SK-N-SH (cell line): Measurements from ENCODE around the gene DLX1. TPM values are rescaled to one million over a fixed set of nuclear protein-coding genes. Genes with fewer than 3 reads are reported as not detected.
"Not testable (repeated sequence)": the region's sequence is repeated elsewhere in the genome, so short reads cannot be mapped to it uniquely, and the experiment has no call there.

Source experiments
- CTCF ChIA-PET: fragments of 300-600, 350-600 bp; formaldehyde crosslinking; extraction: SDS; loops from one replicate; lab custom pipeline; 2021; lab: Yijun Ruan, JAX
- POLR2A ChIA-PET: fragments of 350-600 bp; sonication (Branson Sonifier 250); formaldehyde crosslinking; extraction: SDS; loops from one replicate; lab custom pipeline; 2020; ENCODE audit warnings: antibody characterized with exemption, inconsistent platforms; lab: Yijun Ruan, JAX
- DNase-seq: peaks from one replicate; pipeline ENCODE4 v3.0.0; 2012
- H2AFZ ChIP-seq: fragments of 200-600 bp; sonication (generic); 2 replicates; pipeline ENCODE4 v1.8.1; 2016; ENCODE audit warnings: antibody characterized with exemption, mild to moderate bottlenecking, low read depth
- H3F3A ChIP-seq: fragments of 200-600 bp; sonication (generic); replicated peaks from 2 replicates; pipeline ENCODE3; 2016; ENCODE audit warnings: antibody characterized with exemption, mild to moderate bottlenecking; ENCODE audit not compliant: insufficient read depth
- H3K27ac ChIP-seq, 2 experiments: fragments of 200-500 bp in 1 of 2; fragments of 200-600 bp in 1 of 2; sonication (Bioruptor generic) in 1 of 2; sonication (generic), shearing (Covaris generic) in 1 of 2; 2 replicates each; pipeline versions ENCODE4 v1.5.1 to v1.6.1; 2014 to 2016; ENCODE audit warnings: low read depth in 2 of 2, inconsistent platforms in 1 of 2, low read length in 1 of 2, mild to moderate bottlenecking in 1 of 2, mixed read lengths in 1 of 2
- H3K27me3 ChIP-seq: fragments of 200-600 bp; sonication (generic), shearing (Covaris generic); 2 replicates; pipeline ENCODE4 v1.6.1; 2016; ENCODE audit warnings: mixed run types; ENCODE audit not compliant: insufficient read depth
- H3K36me3 ChIP-seq, 2 experiments: fragments of 200-500 bp in 1 of 2; fragments of 200-600 bp in 1 of 2; sonication (Bioruptor generic) in 1 of 2; sonication (generic) in 1 of 2; replicated peaks in 1 of 2; 2 replicates each; pipeline versions ENCODE3 to v1.5.1; 2014 to 2016; ENCODE audit warnings: low read length in 1 of 2, mild to moderate bottlenecking in 1 of 2; ENCODE audit not compliant: insufficient read depth in 2 of 2, control insufficient read depth in 1 of 2
- H3K4me1 ChIP-seq, 2 experiments: fragments of 200-500 bp in 1 of 2; fragments of 200-600 bp in 1 of 2; sonication (Bioruptor generic) in 1 of 2; sonication (generic), shearing (Covaris generic) in 1 of 2; 2 replicates each; pipeline versions ENCODE4 v1.5.1 to v1.6.1; 2014 to 2016; ENCODE audit warnings: low read depth in 1 of 2, low read length in 1 of 2, mixed run types in 1 of 2; ENCODE audit not compliant: insufficient read depth in 2 of 2, control insufficient read depth in 1 of 2
- H3K4me2 ChIP-seq: fragments of 200-600 bp; sonication (generic), shearing (Covaris generic); 2 replicates; pipeline ENCODE4 v1.6.1; 2017; ENCODE audit warnings: mixed run types
- H3K4me3 ChIP-seq, 2 experiments: fragments of 200-500 bp in 1 of 2; fragments of 200-600 bp in 1 of 2; sonication (Bioruptor generic) in 1 of 2; sonication (generic), shearing (Covaris generic) in 1 of 2; 2 replicates each; pipeline versions ENCODE4 v1.5.1 to v1.8.1; 2014 to 2016; ENCODE audit warnings: low read depth in 2 of 2, inconsistent platforms in 1 of 2, low read length in 1 of 2, mild to moderate bottlenecking in 1 of 2, mixed read lengths in 1 of 2, moderate library complexity in 1 of 2
- H3K79me2 ChIP-seq: fragments of 200-600 bp; sonication (generic); 2 replicates; pipeline ENCODE4 v1.8.1; 2017; ENCODE audit warnings: mild to moderate bottlenecking; ENCODE audit not compliant: insufficient read depth
- H3K9ac ChIP-seq: fragments of 200-600 bp; sonication (generic); 2 replicates; pipeline ENCODE4 v1.6.1; 2017; ENCODE audit warnings: mixed run types
- H3K9me2 ChIP-seq: fragments of 200-600 bp; sonication (generic); 2 replicates; pipeline ENCODE4 v1.6.1; 2017; ENCODE audit warnings: mixed run types
- H3K9me3 ChIP-seq: fragments of 200-600 bp; sonication (generic); 2 replicates; pipeline ENCODE4 v1.6.1; 2017; ENCODE audit warnings: mixed run types, mild to moderate bottlenecking, moderate library complexity
- H4K20me1 ChIP-seq: fragments of 200-600 bp; sonication (generic); 2 replicates; pipeline ENCODE4 v1.6.1; 2017; ENCODE audit warnings: mild to moderate bottlenecking, mixed run types; ENCODE audit not compliant: insufficient read depth
- CHD2 ChIP-seq: fragments of 150-350 bp; IDR thresholded peaks from 2 replicates; pipeline ENCODE4 v1.6.1; 2018; ENCODE audit warnings: low read length; ENCODE audit not compliant: partially characterized antibody
- EZH2phosphoT487 ChIP-seq: fragments of 200-600 bp; sonication (generic); IDR thresholded peaks from 2 replicates; pipeline ENCODE4 v1.6.1; 2017; ENCODE audit warnings: low read depth, mixed run types, mild to moderate bottlenecking, antibody characterized with exemption, moderate library complexity, borderline replicate concordance
- FOSL2 ChIP-seq: IDR thresholded peaks from 2 replicates; pipeline ENCODE4 v1.4.0; 2012; ENCODE audit warnings: low read depth, mild to moderate bottlenecking, moderate library complexity, borderline replicate concordance
- JUND ChIP-seq: IDR thresholded peaks from 2 replicates; pipeline ENCODE4 v1.4.0; 2012
- MXI1 ChIP-seq: IDR thresholded peaks from 2 replicates; pipeline ENCODE4 v1.6.1; 2012; ENCODE audit warnings: mild to moderate bottlenecking, low read depth, low read length, improper control_type of control experiment
- NFIC ChIP-seq: IDR thresholded peaks from 2 replicates; pipeline ENCODE4 v1.4.0; 2012; ENCODE audit warnings: borderline replicate concordance
- RAD21 ChIP-seq: IDR thresholded peaks from 2 replicates; pipeline ENCODE4 v1.6.1; 2012; ENCODE audit warnings: mild to moderate bottlenecking, low read length
- TCF12 ChIP-seq: IDR thresholded peaks from 2 replicates; pipeline ENCODE4 v1.4.0; 2012
- WGBS: methylation state at CpG from one replicate; pipeline ENCODE4 v1.1.6; 2017; ENCODE audit warnings: low lambda C conversion rate; 5-methylcytosine and 5-hydroxymethylcytosine counted together
- polyA plus RNA-seq, 3 experiments: library from polyadenylated mRNA; depleted of rRNA; stranded (reverse); fragments of >200 nt; gene quantifications; 2 replicates each; pipeline ENCODE4 v1.2.3, GENCODE V29; 2012
- TF ChIP-seq, protein P1 (sequence below): fragments of 200-600 bp; sonication (generic); IDR thresholded peaks from 2 replicates; pipeline ENCODE4 v1.6.1; 2017; ENCODE audit warnings: antibody characterized with exemption, mild to moderate bottlenecking, moderate library complexity

DLX1 gene
- polyA plus RNA-seq, 1 of the 3 experiments (the other 2 are of a cell fraction), result 0.07 TPM

DNA sequence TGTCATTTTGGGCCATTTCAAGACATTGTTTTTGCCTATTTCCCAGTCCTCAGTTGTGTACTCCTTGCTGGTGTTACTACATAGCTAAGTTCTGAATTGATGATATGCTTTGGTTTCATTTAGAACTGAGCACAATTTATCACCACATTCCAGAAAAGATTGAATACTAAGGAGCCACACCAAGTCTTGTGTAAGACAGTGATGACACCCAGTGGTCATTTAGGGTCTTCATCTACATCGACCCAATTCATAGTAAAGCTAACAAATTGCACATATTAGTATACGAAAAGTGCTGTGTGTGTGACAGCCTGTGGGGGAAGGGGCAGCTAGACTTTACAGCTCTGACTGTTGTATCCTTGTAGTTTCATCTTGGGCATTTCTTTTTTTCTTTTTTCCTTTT lies 28.3 kb downstream of the DLX1 start:
- Histone ChIP-seq H3K79me2 (no peaks in the 10 kb centered on the region), H3K27ac (no peak overlapping the region), H3K27me3 (no peaks in the 10 kb centered on the region), H3K4me1 (peaks cover 0 to 1% of the 10 kb centered on the region in 2 experiments; a peak in 1 of 4 replicates), H3K36me3 (no peaks in the 10 kb centered on the region), H3K9me3 (no peaks in the 10 kb centered on the region), H3K4me2 (no peak overlapping the region), H3K9me2 (no peaks in the 10 kb centered on the region), H3F3A (peaks cover 2% of the 10 kb centered on the region), H3K4me3 (no peak overlapping the region), H2AFZ (no peak overlapping the region), H4K20me1 (no peaks in the 10 kb centered on the region), H3K9ac (no peak overlapping the region)
- WGBS, result 32% methylated on average over 2 of the region's 2 CpGs
- ChIA-PET CTCF (interaction anchor here (0.6 to 2.6 kb wide), 29 partner anchors 9 to 543 kb away, joined by 3 to 16 read pairs (median 4); partner anchors contain the start of gene DLX2), POLR2A (no interaction called here)
- TF ChIP-seq, protein P1, sequence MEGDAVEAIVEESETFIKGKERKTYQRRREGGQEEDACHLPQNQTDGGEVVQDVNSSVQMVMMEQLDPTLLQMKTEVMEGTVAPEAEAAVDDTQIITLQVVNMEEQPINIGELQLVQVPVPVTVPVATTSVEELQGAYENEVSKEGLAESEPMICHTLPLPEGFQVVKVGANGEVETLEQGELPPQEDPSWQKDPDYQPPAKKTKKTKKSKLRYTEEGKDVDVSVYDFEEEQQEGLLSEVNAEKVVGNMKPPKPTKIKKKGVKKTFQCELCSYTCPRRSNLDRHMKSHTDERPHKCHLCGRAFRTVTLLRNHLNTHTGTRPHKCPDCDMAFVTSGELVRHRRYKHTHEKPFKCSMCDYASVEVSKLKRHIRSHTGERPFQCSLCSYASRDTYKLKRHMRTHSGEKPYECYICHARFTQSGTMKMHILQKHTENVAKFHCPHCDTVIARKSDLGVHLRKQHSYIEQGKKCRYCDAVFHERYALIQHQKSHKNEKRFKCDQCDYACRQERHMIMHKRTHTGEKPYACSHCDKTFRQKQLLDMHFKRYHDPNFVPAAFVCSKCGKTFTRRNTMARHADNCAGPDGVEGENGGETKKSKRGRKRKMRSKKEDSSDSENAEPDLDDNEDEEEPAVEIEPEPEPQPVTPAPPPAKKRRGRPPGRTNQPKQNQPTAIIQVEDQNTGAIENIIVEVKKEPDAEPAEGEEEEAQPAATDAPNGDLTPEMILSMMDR, result peak; percentile 58
- TF ChIP-seq RAD21, result peak; percentile 69
- TF ChIP-seq TCF12, result no peak
- peak; percentile 49 for DNase-seq

DNA sequence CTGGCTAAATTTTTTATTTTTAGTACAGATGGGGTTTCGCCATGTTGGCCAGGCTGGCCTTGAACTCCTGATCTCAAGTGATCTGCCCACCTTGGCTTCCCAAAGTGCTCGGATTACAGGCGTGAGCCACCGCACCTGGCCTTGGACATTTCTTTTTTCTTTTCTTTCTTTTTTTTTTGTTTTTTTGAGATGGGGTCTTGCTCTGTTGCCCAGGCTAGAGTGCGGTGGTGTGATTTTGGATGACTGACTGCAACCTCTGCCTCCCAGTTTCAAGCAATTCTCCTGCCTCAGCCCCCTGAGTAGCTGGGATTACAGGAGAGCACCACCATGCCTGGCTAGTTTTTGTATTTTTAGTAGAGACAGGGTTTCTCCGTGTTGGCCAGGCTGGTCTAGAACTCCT lies 28.9 kb downstream of the DLX1 start:
- 84% methylated on average over 6 of the region's 6 CpGs for WGBS
- not testable (repeated sequence) for H3K27ac ChIP-seq

DNA sequence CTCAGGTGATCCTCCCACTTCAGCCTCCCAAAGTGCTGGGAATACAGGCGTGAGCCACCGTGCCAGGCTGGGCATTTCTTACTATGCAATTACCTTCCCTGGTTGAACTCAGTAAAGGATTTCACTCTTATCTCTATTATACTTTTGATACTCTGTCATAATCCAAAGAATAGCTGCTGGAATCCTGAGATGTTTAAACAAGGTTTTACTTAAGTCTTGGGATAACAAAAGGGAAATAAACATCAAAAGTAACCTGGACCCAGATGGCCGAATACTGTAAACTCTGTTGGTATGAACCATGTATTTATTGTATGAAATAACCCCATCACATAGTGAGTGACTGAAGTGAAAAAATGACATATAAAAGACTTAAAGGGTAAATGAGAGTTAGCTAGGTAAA lies 29.3 kb downstream of the DLX1 start:
- H4K20me1 ChIP-seq, result no peaks in the 10 kb centered on the region
- H3K9me3 ChIP-seq, result no peaks in the 10 kb centered on the region
- H3K4me3 ChIP-seq, result no peak overlapping the region
- no peaks in the 10 kb centered on the region for H3K79me2 ChIP-seq
- DNase-seq, result no peak
- peaks cover 0 to 4% of the 10 kb centered on the region in 2 experiments; a peak in 1 of 4 replicates for H3K4me1 ChIP-seq
- ChIA-PET POLR2A (no interaction called here), CTCF (interaction anchor here (0.7 to 2.6 kb wide), 6 partner anchors 8 to 515 kb away, joined by 3 to 14 read pairs (median 8); no protein-coding TSS in a partner anchor)
- H3K27me3 ChIP-seq, result no peaks in the 10 kb centered on the region
- no peaks in the 10 kb centered on the region for H3K9me2 ChIP-seq
- peaks cover 5% of the 10 kb centered on the region for H3F3A ChIP-seq
- no peak overlapping the region for H3K27ac ChIP-seq
- TF ChIP-seq MXI1 (no peak), NFIC (no peak), CHD2 (no peak), JUND (no peak), FOSL2 (no peak), EZH2phosphoT487 (no peak), TCF12 (no peak)
- no peaks in the 10 kb centered on the region for H3K36me3 ChIP-seq
- H3K9ac ChIP-seq, result no peak overlapping the region
- WGBS, result 52% methylated on average over 3 of the region's 3 CpGs
- H2AFZ ChIP-seq, result no peak overlapping the region
- no peak overlapping the region for H3K4me2 ChIP-seq

More for the DNA sequence above, 28.9 kb downstream of the DLX1 start:
- H3K4me3 ChIP-seq, H3K79me2 ChIP-seq, H3K4me1 ChIP-seq, H3F3A ChIP-seq, H3K36me3 ChIP-seq, H3K27me3 ChIP-seq, H2AFZ ChIP-seq, H3K9ac ChIP-seq, POLR2A ChIA-PET, H4K20me1 ChIP-seq, H3K4me2 ChIP-seq, H3K9me3 ChIP-seq, H3K9me2 ChIP-seq, DNase-seq: not testable (repeated sequence)
- CTCF ChIA-PET, result interaction anchor here (0.6 to 2.6 kb wide), 29 partner anchors 7 to 543 kb away, joined by 3 to 16 read pairs (median 3); partner anchors contain the start of gene DLX2
